HG03432 (cell line): ENCODE results near the gene FREM1.

ENCODE experiments used
- ATAC-seq: cut with Tn5 transposase; IDR thresholded peaks from one replicate; pipeline ENCODE4 v1.9.1; 2021; ENCODE audit warnings: mild to moderate bottlenecking, moderate library complexity; ENCODE audit not compliant: unreplicated experiment

The FREM1 gene

DNA sequence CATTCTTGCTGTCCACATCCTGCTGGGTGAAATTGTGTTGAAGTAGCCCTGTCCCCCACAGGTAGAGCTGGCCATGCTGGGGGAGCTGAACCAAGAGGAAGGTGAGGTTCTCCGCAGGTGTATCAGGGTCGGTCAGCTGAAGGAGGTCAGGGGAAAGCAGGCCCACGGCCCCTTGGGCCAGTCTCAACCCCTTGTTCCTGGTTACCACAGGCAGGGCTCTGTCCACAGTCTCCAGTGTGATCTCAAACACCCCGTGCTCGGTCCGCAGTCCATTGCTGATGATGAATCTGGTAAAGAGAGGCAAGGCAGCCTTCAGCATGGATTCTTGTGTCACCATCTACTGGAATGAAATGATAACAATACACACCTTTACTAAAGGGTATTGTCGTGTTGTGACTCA, 134.3 kb downstream of the FREM1 start:
- ATAC-seq = no peak

DNA sequence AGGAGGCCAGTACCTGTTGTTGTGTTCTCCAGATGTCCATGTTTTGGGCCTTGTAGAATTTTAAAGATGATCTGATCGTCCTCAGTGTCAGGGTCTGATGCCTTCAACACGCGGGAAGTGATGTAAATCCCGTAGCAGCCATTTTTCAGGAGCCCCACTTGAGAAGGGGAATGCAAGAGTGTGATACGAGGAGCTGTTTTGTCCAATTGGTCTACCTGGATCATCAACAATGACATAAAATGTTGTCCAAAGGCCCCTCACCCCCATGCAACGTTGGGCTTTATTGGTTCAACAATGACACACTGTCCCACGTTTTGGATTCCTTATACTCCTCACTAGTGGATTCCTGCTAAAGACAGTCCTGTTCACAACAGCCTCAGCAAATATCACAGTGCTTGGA, 139.6 kb downstream of the FREM1 start:
- ATAC-seq = no peak

DNA sequence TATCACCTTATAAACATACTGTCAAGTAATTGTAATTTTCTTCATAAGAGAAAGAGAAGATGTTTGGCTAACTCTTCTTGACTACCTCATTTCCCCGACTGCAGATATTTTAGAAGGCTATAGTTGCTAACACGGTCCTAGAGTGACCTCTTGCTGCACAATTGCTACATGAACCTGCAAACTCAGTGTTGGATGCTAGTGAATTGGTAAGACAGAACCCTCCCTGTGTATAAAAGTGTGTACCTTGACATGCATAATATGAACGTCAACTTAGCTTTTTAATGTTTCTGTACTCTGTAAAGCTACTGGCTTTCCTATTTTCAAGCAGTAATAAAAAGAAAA, 141.0 kb downstream of the FREM1 start:
- peak; percentile 56 for ATAC-seq

DNA sequence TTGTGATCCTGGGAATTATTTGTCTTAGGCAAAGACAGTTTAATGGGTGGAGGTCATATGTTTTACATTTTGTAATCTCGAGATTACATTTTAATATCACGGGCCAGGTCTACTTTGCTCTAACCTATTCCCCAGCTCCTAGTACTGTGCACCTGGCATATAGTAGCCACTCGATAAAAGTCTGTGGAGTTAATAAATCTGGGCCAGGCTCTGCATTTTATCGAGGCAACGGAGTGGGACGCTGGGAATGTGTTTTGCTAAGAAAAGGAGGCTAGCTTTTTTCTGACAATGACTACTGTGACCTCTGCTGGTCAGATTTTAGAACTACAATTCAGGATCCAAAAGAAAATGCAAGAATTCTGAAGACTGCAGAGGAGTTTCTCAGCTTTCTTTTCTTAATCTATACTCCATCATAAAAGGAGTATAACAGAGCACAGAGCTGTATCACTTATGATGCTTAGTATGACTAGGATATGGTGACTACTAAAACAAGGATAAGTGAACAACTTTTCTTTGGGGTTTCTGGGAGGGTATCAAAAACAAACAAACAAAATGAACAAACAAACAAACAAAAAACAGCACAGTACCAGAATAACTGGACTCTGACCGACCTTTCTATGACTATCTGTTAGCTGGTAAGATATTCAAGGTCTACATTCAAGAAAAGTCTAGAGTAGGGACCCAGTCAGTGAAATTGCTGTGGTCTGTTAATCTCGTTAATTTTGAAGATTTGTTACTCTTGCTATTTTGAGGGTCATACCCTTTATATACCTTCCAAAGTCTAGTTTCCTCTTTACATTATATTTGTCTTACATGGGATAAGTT, 141.6 kb downstream of the FREM1 start:
- ATAC-seq = peak; percentile 61

DNA sequence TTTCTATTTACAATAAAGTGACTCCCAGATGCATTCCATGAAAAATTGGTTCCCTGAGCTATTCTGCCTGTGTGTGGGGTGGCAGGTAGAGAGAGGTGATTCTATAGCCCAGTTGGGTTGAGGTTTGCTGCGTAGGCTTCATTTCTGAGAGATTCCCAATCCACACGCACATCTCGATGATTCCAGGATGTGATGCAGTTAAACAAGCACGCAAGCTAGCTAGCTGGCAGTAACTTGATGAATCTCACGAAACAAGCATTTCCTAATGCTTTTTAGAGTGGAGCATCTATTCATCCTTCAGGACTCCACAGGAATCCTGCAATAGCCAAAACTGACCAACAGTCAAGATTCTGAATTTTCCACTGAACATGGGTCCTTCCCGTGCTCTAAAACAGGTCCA, 143.9 kb downstream of the FREM1 start:
- no peak for ATAC-seq

DNA sequence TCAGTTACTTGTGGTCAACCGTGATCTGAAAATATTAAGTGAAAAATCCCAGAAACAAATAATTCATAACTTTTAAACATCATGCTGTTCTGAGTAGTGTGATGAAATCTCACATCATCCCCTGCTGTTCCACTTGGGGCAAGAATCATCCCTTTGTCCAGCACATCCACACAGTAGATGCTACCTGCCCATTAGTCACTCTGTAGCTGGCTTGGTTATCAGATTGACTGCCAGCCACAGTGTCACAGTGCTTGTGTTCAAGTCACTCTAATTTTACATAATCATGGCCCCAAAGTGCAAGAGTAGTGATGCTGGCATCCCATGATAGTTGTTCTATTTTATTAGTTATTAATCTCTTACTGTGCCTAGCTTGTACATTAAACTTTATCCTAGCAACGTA, 148.6 kb downstream of the FREM1 start:
- no peak for ATAC-seq

DNA sequence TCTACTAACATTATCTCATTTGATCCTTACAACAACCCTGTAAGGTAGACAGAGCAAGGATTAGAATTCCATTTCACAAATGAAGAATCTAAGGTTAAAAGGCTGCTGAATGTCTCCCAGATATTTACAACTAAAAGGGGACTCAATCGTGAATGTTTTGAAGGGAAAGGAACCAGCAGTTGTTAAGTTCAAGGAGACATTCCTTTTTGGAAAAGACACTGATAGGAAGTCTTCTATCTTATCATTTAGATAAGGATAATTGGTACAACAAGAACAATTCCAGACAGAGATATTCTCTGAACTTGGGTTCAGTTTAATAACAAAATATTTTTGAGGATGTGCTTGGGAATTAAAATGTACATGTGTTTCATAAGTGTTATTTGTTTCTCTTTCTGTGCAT, 150.2 kb downstream of the FREM1 start:
- ATAC-seq = no peak

DNA sequence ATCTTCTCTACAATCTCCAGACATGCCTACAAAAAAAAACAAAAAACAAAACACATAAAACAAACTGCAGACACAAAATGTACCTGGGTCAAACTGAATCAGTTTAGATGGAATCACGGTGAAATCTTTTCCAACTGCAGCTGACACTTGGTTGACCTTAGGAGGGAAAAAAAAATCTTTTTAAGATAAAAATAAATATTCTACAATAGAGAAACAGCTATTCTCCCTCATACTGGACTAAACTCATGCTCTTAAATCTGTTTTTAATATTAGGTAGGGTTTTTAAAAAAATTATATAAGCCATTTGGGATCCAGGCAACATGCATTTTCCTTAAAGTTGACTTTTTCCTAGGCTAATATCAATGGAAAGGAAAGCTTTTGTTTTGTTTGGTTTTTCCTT, 153.9 kb downstream of the FREM1 start:
- no peak for ATAC-seq

DNA sequence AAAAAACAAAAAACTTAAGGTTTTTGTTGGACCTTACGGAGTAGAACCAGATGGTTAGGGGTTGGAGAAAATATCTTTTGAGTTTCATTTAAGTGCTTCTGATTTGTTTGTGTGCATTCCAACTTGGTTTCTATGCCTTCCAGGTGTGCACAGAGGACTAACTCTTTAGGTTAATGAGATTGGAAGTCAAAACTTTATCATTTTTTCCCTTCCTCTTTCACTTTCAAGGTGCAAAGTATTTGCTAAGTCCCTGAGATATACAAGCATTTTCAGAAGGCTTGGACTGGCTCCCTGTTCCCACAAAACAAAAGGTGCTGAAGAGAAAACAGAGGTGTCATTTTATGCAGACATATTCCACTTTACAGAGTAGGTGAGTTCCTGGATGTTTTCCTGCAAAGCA, 157.4 kb downstream of the FREM1 start:
- no peak for ATAC-seq

DNA sequence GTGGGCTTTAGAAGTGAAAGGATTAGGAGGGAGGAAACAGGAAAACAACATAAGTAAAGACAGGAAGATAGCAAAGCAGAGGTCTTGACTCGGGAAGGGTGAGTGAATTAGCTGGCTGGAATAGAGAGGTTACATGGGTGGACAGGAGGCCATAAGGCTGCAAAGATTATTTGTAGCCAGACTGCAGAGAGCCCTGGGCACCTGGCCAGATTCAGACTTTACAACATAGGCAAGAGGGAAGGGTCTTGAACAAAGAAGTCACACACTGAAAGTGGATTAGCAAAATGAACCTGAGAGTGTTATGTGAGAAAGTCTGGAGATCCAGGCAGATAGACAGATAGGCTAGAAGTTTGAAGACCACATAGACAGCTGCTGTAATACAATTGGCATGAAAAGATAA, 158.0 kb downstream of the FREM1 start:
- ATAC-seq = no peak

DNA sequence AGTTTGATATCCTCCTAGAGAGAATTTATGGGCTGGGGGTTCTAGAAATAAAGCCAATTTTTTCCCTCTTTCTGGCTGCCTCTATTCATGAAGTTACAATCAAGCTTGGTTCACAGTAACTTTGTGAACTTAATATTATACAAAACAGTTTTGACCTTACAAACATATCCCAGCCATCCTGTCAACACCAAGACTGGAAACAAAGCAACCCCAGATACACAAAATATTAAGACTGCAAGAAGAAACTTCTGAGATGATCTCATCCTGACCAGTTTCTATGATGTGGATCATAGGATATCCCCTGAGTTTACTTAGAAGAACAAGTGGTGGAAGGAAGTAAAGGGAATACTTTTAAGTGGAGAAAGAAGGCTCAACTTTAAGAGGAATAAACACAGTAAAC, 159.4 kb downstream of the FREM1 start:
- no peak for ATAC-seq

DNA sequence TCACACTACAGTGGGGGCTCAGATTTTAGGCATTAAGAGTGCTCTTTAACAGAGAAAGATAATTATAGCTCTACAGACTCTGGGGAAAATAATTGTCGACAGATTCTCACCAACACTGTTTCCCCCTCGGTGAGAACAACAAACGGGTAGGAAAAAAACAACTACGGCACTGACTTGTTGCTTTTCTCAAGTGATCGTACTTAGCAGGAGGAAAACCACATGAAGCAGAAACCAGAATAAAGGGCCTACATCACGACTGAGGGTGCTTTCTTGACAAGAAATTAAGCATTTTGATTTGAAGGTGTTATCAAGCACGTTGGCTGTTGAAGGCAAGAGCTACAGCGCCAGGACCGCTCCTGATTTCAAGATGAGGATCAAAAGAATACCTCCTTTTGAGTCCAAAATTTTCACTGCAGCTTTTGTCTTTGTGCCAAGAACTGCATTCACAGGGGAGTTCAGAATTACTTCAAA, 160.5 kb downstream of the FREM1 start:
- ATAC-seq = no peak

DNA sequence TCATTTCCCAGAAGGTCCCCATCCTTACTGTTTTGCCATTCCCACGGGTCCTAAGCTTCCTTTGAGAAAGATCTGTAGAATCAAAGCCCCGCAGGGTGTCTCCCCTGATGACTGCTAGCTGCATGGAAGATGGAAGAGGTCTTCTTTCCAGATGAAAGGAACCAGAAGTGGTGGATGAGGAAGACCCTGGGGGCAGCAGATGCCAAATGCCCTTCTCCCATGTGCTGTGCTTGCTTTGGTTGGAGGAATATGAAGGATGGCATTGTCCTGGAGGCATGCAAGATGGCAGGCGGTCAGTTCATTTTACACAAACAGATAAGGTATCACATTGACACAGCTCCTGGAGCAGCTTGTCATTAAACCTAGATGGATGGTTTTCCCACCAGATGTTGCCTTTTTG, 161.9 kb downstream of the FREM1 start:
- no peak for ATAC-seq

DNA sequence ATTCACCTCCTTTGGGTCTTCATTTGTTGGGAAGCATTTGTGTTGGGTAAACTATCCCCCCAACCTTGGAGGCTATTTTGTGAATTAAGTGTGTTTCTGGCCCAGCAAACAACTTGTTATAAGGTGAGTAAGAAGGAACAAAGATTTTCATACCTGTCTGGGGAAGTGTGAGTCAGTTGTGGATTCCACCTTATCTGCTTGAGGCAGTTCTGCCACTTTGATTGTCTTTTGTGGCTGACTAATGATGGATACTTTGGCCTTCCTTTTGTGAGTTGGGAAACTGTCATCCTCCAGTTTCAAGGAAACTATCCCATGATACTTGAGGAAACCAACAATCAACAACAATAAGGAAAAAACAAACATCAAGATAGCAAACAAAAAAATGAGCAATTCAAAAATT, 163.1 kb downstream of the FREM1 start:
- ATAC-seq = no peak

DNA sequence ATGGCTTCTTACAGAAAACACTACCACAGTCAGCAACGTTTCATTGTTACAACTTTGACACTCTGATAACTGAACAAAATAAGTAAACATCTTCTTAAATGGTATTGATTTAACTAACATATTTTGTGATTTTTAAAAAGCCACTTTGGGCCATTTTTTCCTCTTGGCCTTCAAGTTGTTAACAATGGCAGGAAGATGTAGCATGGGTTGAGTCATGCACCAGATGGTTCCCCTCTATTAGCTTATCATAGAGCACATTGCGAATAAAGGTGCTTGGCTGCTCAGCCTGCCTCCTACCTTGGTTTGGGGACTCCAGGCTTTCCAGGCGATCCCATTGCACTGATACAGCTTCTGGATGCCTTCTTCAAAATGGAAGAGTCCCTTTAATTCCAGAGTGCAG, 163.6 kb downstream of the FREM1 start:
- ATAC-seq = no peak

DNA sequence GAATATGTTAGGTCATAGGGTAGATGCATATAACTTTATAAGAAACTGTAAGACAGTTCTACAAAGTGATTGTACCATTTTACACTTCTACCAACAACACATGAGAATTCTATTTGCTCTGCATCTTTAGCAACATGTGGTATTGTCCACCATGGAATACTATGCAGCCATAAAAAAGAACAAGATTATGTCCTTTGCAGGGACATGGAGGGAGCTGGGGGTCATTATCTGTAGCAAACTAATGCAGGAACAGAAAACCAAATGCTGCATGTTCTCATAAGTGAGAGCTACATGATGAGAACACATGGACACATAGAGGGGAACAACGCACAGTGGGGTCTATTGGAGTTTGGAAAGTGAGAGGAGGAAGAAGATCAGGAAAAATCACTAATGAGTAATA, 165.5 kb downstream of the FREM1 start:
- no peak for ATAC-seq

DNA sequence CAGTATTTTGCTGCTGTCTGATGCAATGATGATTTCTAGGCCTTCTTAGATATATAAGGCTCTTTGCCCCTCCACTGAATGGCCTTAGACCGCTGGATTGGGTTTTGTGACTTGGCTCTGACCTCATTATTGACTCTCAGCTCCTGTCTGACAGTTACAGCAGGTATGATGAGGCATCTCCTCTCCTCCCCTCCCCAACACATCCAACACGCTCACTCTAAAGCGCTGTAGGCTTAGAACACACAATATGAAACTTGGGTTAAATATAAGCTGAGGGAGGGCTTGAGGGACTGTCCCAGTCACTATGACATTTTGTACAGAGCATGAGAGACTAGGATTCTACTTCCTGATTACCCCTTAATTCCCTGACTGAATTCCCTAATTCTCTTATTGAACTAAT, 168.9 kb downstream of the FREM1 start:
- peak; percentile 96 for ATAC-seq

DNA sequence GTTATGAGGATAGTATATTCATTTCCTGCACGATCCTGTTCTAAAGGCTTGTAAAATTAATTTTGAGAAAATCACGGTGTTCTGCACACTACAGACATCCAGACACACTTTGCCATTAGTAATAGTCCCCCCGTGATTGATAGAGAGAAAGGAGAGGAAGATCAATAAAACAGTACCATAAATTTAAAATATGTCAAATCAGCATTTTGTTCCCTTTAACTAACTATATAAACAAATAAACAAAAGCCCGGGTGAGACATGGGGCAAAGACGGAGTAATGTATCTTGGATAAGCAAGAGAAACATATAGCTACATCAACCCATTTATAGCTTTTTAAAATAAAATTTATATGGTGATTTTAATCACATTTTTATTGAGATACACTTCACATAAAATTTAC, 177.1 kb downstream of the FREM1 start:
- no peak for ATAC-seq

DNA sequence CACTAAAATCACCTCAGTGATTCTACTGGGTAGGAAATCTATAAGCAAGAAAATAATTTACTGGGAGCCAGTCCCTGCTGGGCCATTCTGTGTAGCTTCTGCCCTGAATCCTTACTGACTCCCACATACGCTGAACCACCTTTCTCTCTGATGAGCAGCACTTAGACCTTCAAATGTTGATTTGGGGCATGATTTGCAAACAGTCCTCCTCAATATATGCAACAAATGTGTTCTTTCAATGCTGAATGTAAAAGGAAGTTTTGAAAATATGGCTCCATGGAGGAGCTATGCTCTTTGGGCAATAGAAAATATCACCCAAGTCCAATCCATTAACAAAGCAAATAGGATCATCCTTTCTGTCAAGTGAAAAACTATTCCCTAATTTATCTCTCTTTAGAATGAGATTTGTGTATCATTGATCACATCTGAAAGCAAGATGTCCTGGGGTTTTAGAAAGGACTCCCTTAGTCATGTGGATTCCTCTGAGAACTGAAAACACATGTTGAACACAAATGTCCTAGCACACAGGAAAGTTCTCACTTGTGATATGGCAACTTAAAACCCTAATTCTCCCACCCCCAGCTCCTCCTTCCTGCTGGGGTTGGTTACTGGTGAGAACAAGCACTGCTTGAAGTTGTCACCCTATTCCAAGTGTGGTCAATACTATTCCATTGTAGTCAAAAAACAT, 178.8 kb downstream of the FREM1 start:
- ATAC-seq = no peak

DNA sequence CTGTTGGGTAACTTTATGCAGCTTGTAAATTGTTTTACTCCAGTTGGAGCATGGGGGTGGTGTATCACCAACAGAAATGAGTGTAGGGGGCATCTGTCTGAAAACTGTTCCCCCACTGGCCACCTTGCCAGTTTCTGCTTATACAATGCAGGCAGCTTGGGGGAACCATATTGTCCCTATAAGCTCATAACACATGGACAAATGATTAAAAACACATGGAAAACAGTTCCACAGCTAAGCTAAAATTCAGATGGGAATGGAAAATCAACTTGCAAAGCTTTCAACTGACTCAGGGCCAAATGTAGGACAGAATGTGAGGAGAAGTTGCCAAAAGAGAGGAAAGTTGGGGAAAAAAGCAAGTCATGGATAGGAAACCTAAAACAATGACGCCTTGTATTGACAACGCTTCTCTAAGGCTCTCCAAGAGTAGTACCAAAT, 179.7 kb downstream of the FREM1 start:
- ATAC-seq = no peak

DNA sequence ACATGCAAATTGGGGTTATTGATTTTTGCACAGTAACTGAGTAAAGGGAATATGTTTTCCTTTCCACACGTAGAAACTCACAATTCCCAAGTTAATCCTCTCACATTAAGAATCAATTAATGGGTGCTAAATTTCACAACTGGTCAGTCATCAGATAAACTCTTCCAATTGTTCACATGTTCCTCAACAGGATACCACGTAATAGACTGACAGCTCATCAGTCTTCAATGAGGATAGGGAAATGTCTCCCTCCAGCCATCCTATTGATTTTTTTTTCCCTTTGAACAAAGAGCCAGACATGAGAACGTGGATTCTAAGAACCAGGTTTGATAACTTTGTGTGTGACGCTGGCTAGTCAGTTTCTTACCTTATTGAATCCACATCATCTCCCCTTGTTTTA, 186.9 kb downstream of the FREM1 start:
- no peak for ATAC-seq

DNA sequence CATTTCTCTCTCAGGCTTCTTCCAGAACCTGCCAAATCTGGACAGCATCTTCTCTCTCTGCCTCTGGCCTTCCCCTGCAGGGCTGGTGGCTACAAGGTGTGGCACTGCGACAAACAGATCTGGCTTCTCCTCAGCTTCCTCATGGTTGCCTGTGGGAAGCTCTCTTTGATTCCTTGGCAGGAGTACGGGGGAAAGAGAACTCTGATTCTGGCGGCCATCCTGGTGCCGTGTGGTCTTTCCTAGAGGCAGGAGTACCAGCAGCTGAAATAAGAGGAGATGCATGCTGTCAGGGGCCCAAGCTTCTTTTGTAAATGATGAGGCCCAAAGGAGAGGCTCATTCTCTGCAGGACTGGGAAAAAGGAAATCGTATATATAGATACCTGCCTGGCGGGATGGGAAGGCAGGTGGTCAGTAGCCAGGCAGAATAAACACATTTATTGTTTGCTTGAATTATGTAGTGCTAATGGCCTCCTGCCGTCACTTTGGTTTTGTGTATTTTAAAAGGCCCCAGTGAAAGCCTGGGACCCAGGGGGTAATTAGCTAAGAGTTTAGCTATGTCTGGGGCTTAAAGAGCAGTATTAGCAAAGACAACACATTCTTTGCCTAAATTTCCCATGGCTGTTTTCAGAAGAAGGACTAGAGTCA, 187.7 kb downstream of the FREM1 start, which contains the start of gene CER1:
TSS of gene CER1 (minus strand) at position 343 of the 645 bp plus-strand sequence. CDS start at position 282, 61 bp downstream.
- ATAC-seq = no peak
